GM18499 (cell line): Measurements from ENCODE around the gene PLEKHA3.
"Not testable (repeated sequence)": the region's sequence is repeated elsewhere in the genome, so short reads cannot be mapped to it uniquely, and the experiment has no call there.

Experiments
- ATAC-seq: cut with Tn5 transposase; IDR thresholded peaks from one replicate; pipeline ENCODE4 v1.9.1; 2021; ENCODE audit warnings: moderate number of reproducible peaks; ENCODE audit not compliant: insufficient read depth, unreplicated experiment

The PLEKHA3 gene

GRCh38 chr2:178521304-178522150 lies 41.3 kb downstream of the PLEKHA3 start:
- no peak for ATAC-seq

GRCh38 chr2:178522950-178523595 lies 42.8 kb downstream of the PLEKHA3 start:
- peak; percentile 82 for ATAC-seq

GRCh38 chr2:178523596-178524134 lies 43.4 kb downstream of the PLEKHA3 start:
- no peak for ATAC-seq

- not testable (repeated sequence) for ATAC-seq
Observed at GRCh38 chr2:178525010-178525409, 44.8 kb downstream of the PLEKHA3 start.

- ATAC-seq: not testable (repeated sequence)
Observed at GRCh38 chr2:178525460-178525859, 45.2 kb downstream of the PLEKHA3 start.

GRCh38 chr2:178526256-178526655 lies 46.0 kb downstream of the PLEKHA3 start:
- no peak for ATAC-seq

GRCh38 chr2:178527592-178527991 lies 47.3 kb downstream of the PLEKHA3 start:
- no peak for ATAC-seq

- no peak for ATAC-seq
Observed at GRCh38 chr2:178528647-178529046, 48.4 kb downstream of the PLEKHA3 start.

GRCh38 chr2:178529194-178529593 lies 48.9 kb downstream of the PLEKHA3 start:
- no peak for ATAC-seq

- no peak for ATAC-seq
Observed at GRCh38 chr2:178530131-178530530, 49.9 kb downstream of the PLEKHA3 start.

GRCh38 chr2:178530625-178531142 lies 50.4 kb downstream of the PLEKHA3 start:
- ATAC-seq: peak; percentile 96

GRCh38 chr2:178531168-178531567 lies 50.9 kb downstream of the PLEKHA3 start:
- no peak for ATAC-seq

- ATAC-seq: no peak
Observed at GRCh38 chr2:178536037-178536436, 55.8 kb downstream of the PLEKHA3 start.

GRCh38 chr2:178542161-178542560 lies 61.9 kb downstream of the PLEKHA3 start:
- ATAC-seq: no peak

- ATAC-seq: no peak
Observed at GRCh38 chr2:178542569-178542968, 62.3 kb downstream of the PLEKHA3 start.

GRCh38 chr2:178550352-178550751 lies 70.1 kb downstream of the PLEKHA3 start:
- no peak for ATAC-seq

- no peak for ATAC-seq
Observed at GRCh38 chr2:178553047-178553446, 72.8 kb downstream of the PLEKHA3 start.
